NOMO-1 treated with dmso at 0.1 percent for 144 hours (cell line): ENCODE results near the gene PRF1.
"Not testable (repeated sequence)": the region's sequence is repeated elsewhere in the genome, so short reads cannot be mapped to it uniquely, and the experiment has no call there.

Experiments
- DNase-seq: peaks from one replicate; lab custom pipeline; 2025; ENCODE audit not compliant: unreplicated experiment; lab: John Stamatoyannopoulos, UW

PRF1 gene

DNA sequence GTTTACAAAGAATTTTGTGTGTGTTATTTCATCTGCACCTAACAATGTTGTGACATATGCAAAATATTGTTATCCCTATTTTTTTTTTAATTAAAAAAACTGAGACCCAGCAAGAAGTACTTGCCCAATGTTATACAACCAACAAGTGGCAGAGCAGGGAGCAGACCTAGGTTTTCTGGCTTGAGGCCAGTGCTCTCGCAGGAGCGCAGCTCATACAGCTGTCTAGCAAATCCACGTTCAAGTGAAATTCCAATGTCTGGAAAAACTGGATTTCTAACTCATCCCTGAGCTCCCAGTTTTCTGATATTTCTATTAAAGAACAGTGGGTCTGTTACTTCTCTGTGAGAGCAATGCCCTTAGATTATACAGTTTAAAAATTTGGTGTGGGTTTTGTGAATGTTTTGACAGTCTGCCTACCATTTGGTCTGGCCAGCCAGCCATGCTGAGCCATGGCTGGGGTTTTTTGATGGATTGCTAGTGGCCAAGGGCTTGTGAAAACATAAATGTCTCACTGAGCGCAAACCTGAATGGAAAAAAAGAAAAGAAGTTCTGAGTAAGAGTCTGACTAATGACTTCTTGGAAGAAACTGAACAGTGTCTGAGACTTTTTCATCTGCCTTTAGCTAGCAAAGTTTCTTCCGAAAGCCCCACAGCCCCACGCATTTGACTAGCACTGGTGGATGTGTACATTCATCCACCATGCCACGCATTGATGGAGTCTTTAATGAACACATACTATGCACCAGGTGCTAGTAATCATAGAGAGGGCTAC is 15.4 kb upstream of the PRF1 start:
- DNase-seq: no peak

GRCh38 chr10:70616761-70617160 is 14.2 kb upstream of the PRF1 start:
- no peak for DNase-seq

- DNase-seq: peak; percentile 7
These were observed 13.4 kb upstream of the PRF1 start for GRCh38 chr10:70615784-70616522.

DNA sequence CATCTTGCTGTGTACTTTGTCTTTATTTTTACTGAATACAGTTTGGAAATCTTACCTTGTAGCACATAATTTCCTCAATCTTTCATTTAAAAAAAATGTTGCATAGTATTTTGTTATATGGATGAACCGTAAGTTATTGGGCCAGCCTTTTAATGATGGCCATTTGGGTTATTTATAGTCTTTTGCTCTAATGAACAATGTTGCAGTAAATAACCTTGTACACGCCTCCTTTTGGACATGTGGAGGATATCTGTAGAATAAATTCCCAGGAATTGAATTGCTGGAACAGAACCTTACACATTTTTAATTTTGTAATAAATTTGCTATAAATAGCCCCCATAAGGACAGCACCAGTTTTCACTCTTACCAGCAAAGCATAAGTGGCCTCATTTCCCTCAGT is 12.7 kb upstream of the PRF1 start:
- DNase-seq: no peak

GRCh38 chr10:70614364-70614763 is 11.8 kb upstream of the PRF1 start:
- not testable (repeated sequence) for DNase-seq

GRCh38 chr10:70613941-70614340 is 11.4 kb upstream of the PRF1 start:
- DNase-seq: no peak

- DNase-seq: no peak
These were observed 5.4 kb upstream of the PRF1 start for GRCh38 chr10:70607936-70608335.

GRCh38 chr10:70605161-70605560 is 2.6 kb upstream of the PRF1 start:
- DNase-seq: no peak

DNA sequence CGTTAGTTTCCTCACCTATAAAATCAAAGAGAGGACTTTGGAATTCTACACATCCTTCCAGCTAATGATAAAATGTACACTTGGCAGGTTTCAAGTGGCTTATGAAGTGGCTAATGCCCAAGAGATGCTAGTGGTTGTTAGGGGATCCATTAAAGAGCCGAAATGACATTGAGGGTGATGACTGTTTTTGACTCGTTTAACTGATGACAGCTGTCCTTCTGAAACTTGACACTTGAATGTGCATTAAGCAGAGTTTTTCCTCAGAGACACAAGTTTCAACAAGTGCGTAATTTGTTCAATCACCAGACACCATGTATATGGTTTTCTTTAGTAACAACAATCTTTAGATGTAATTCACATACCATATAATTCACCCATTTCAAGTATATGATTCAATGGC is 1.6 kb upstream of the PRF1 start:
- DNase-seq: no peak

DNA sequence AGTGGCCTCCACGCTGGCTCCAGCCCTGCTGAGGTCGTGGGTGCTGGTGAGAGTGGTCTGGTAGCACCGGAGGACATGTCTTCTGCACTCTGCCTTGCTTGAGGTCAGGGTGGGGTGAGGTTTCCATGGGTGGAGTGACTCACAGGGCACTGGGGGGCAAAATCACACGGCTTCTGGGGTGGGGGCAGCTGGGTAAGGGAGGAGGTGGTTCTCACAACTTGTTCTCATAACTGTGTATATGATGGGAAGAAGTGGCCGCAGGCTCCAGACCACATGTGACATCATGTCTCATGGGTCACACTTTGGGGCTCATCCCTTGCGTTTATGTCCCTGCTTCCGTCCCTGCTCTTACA is 884 bp upstream of the PRF1 start:
- no peak for DNase-seq

DNA sequence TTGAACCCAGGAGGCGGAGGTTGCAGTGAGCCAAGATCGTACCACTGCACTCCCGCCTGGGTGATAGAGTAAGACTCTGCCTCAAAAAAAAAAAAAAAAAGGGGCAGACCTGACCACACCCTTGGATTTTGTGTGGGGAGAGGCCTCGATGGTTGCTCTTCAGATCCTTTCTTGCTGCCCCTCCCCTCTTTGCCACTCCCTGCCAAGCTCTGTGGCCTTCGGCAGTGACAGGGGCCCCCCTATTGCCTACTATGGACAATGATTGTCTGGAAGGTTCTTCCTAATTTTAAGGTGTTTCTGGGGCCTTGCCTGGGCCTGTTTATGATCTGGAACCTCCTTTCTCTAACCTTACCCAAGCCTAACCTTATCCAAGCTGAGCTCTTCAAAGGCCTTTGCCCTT is 795 bp downstream of the PRF1 start:
- DNase-seq: no peak

GRCh38 chr10:70600512-70601395 is 1.8 kb downstream of the PRF1 start:
- DNase-seq: no peak

GRCh38 chr10:70599791-70600190 is 2.8 kb downstream of the PRF1 start:
- DNase-seq: no peak

- DNase-seq: no peak
These were observed 3.2 kb downstream of the PRF1 start for GRCh38 chr10:70599319-70599718.

DNA sequence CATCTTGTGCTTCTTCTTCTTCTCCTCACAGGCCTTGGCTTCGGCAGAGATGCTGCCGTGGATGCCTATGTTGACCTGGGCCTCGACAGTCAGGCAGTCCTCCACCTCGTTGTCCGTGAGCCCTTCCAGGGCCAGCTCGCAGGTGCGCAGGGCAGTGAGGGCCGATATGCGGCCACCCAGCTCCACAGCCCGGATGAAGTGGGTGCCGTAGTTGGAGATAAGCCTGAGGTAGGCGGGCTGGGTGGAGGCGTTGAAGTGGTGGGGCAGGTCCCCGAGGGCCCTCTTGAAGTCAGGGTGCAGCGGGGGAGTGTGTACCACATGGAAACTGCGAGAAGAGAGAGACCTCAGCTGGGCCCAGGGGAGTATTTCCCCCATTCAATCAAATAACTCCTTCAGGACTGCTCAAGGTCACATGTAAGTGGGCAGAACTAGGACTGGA is 3.7 kb downstream of the PRF1 start:
- no peak for DNase-seq

- DNase-seq: no peak
These were observed 4.4 kb downstream of the PRF1 start for GRCh38 chr10:70597856-70598815.

- no peak for DNase-seq
These were observed 5.4 kb downstream of the PRF1 start for GRCh38 chr10:70596860-70597809.

GRCh38 chr10:70596110-70596798 is 6.3 kb downstream of the PRF1 start:
- DNase-seq: no peak

DNA sequence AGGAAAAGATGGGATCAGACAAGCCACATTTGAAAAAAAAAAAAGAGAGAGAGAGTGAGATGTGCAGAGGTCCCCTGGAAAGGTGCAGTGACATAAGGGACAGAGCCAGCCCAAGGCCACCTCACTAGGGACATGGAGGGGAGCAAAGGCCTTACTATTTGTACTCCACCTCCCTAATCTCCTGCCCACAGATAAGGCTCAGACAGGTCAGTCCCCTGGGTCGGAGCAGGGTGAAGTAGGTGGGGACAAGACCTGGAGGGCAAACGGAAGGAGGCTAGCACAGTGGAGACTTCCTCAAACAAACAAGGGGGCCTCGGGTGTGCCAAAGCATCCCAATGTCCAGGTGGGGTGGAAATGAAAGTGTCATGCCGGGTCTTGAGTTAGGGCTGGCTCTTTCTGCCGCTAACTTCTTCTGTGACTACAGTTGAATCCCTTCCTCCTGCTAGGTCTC is 7.0 kb downstream of the PRF1 start:
- no peak for DNase-seq
